Smooth muscle cell (in vitro differentiated cells): ENCODE measurements around the gene TKFC. TPM values are rescaled to one million over a fixed set of nuclear protein-coding genes. Genes with fewer than 3 reads are reported as not detected.

Experiments used
- DNase-seq: peaks from one replicate; lab custom pipeline; 2025; ENCODE audit not compliant: unreplicated experiment; lab: John Stamatoyannopoulos, UW
- H2AFZ ChIP-seq: fragments of 200-600 bp; sonication (generic); 2 replicates; pipeline ENCODE4 v1.6.0; 2016; ENCODE audit warnings: antibody characterized with exemption, low read depth, mild to moderate bottlenecking
- H3F3A ChIP-seq: fragments of 200-600 bp; sonication (generic); 2 replicates; pipeline ENCODE4 v1.6.0; 2017; ENCODE audit warnings: antibody characterized with exemption, low read depth
- H3K27ac ChIP-seq: fragments of 200-600 bp; sonication (generic); 2 replicates; pipeline ENCODE4 v1.5.1; 2016; ENCODE audit warnings: low read depth, mild to moderate bottlenecking
- H3K27me3 ChIP-seq: fragments of 200-600 bp; sonication (generic); 2 replicates; pipeline ENCODE4 v1.6.1; 2016; ENCODE audit warnings: low read depth, mild to moderate bottlenecking
- H3K36me3 ChIP-seq: fragments of 200-600 bp; sonication (generic); 2 replicates; pipeline ENCODE4 v1.5.1; 2016; ENCODE audit warnings: low read depth
- H3K4me1 ChIP-seq: fragments of 200-600 bp; sonication (generic); 2 replicates; pipeline ENCODE4 v1.5.1; 2016; ENCODE audit warnings: low read depth
- H3K4me2 ChIP-seq: fragments of 200-600 bp; sonication (generic); 2 replicates; pipeline ENCODE4 v1.6.0; 2016; ENCODE audit warnings: mild to moderate bottlenecking
- H3K4me3 ChIP-seq: fragments of 200-600 bp; sonication (generic); 2 replicates; pipeline ENCODE4 v1.5.1; 2016; ENCODE audit warnings: mild to moderate bottlenecking
- H3K79me2 ChIP-seq: fragments of 200-600 bp; sonication (generic); 2 replicates; pipeline ENCODE4 v1.6.0; 2016; ENCODE audit warnings: low read depth, mild to moderate bottlenecking
- H3K9ac ChIP-seq: fragments of 200-600 bp; sonication (generic); 2 replicates; pipeline ENCODE4 v1.6.0; 2016; ENCODE audit warnings: low read depth
- H3K9me3 ChIP-seq: fragments of 200-600 bp; sonication (generic); replicated peaks from 2 replicates; pipeline ENCODE4 v1.5.1; 2016; ENCODE audit warnings: low read depth
- H4K20me1 ChIP-seq: fragments of 200-600 bp; sonication (generic); 2 replicates; pipeline ENCODE4 v1.6.0; 2016; ENCODE audit warnings: low read depth
- CTCF ChIP-seq: fragments of 200-600 bp; sonication (generic); IDR thresholded peaks from 2 replicates; pipeline ENCODE4 v1.5.1; 2017; ENCODE audit warnings: borderline replicate concordance, mild to moderate bottlenecking, antibody characterized with exemption; ENCODE audit not compliant: insufficient read depth, poor library complexity, severe bottlenecking
- WGBS: methylation state at CpG from one replicate; pipeline ENCODE4 v1.1.7; 2016; ENCODE audit warnings: low lambda C conversion rate; 5-methylcytosine and 5-hydroxymethylcytosine counted together
- polyA plus RNA-seq: library from polyadenylated mRNA; unstranded; fragments of >200 nt; fragmentation: Nextera tagmentation; extraction: Ambion mirVana; gene quantifications from 2 replicates; pipeline ENCODE4 v1.2.1, GENCODE V29; 2016
- total RNA-seq: library from RNA; depleted of rRNA; stranded (reverse); fragments of >200 nt; gene quantifications from 2 replicates; pipeline ENCODE4 v1.2.3, GENCODE V29; 2014

The TKFC gene
- total and polyA plus RNA-seq, 2 experiments from 2014 or later, result 24.3 to 47.0 TPM

- no peaks in the 10 kb centered on the region for H3K9me3 ChIP-seq
- H3K36me3 ChIP-seq, result no peaks in the 10 kb centered on the region
- no peak overlapping the region for H3K27ac ChIP-seq
- no peaks in the 10 kb centered on the region for H4K20me1 ChIP-seq
- no peak for DNase-seq
- no peaks in the 10 kb centered on the region for H3F3A ChIP-seq
- H3K79me2 ChIP-seq, result no peaks in the 10 kb centered on the region
- TF ChIP-seq CTCF, result no peak
- 94% methylated on average over 15 of the region's 15 CpGs for whole genome bisulfite sequencing
- no peak overlapping the region for H3K4me3 ChIP-seq
- H3K9ac ChIP-seq, result no peak overlapping the region
- no peaks in the 10 kb centered on the region for H3K4me1 ChIP-seq
- H2AFZ ChIP-seq, result no peak overlapping the region
- H3K4me2 ChIP-seq, result no peak overlapping the region
- no peaks in the 10 kb centered on the region for H3K27me3 ChIP-seq
Measured at GRCh38 chr11:61353131-61354067, 20.4 kb downstream of the TKFC start.

DNA sequence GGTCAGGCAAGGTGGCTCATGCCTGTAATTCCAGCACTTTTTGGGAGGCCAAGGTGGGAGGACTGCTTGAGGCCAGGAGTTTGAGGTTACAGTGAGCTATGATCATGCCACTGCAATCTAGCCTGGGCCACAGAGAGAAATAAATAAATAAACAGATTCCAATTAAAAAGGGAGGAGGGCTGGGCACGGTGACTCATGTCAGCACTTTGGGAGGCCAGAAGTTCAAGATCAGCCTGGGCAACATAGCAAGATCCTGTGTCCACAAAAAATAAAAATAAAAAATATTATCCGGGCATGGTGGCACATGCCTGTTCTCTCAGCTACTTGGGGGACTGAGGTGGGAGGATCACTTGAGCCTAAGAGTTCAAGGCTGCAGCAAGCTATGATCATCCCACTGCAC lies 21.2 kb downstream of the TKFC start:
- Histone ChIP-seq H3K9me3 (no peaks in the 10 kb centered on the region), H3K27me3 (no peaks in the 10 kb centered on the region), H2AFZ (no peak overlapping the region), H4K20me1 (no peaks in the 10 kb centered on the region), H3F3A (no peaks in the 10 kb centered on the region), H3K4me1 (no peaks in the 10 kb centered on the region), H3K36me3 (no peaks in the 10 kb centered on the region), H3K27ac (no peak overlapping the region), H3K4me3 (no peak overlapping the region), H3K9ac (no peak overlapping the region), H3K79me2 (no peaks in the 10 kb centered on the region), H3K4me2 (no peak overlapping the region)
- 98% methylated on average over 2 of the region's 2 CpGs for WGBS
- DNase-seq, result no peak
- no peak for TF ChIP-seq CTCF

DNA sequence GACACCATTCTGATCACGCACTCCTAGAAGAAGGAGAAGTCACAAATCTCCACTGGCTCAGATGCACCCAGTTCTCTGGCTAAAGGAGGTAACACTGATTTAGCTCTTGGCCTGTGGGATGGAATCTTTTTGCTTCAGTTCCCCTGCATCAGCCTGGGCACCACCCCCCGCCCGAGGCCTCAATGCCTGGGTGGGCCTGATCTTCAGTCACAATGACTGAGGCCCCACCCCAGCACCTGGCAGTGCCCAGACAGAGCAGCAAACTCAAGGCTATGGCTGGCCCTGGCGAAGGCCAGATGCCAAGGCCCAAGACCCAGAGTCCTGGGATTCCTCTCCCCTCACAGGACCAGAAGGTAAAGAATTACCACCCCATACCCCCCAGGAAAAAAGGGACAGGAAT lies 23.7 kb downstream of the TKFC start:
- H3K4me1 ChIP-seq, result peaks cover 13% of the 10 kb centered on the region
- no peak overlapping the region for H3K9ac ChIP-seq
- H3K4me2 ChIP-seq, result no peak overlapping the region
- H3K36me3 ChIP-seq, result no peaks in the 10 kb centered on the region
- no peak overlapping the region for H3K4me3 ChIP-seq
- H3K9me3 ChIP-seq, result no peaks in the 10 kb centered on the region
- H3K79me2 ChIP-seq, result peaks cover 5% of the 10 kb centered on the region
- H3K27me3 ChIP-seq, result no peaks in the 10 kb centered on the region
- H3F3A ChIP-seq, result no peaks in the 10 kb centered on the region
- no peaks in the 10 kb centered on the region for H4K20me1 ChIP-seq
- no peak for TF ChIP-seq CTCF
- H3K27ac ChIP-seq, result no peak overlapping the region
- DNase-seq, result no peak
- WGBS, result 95% methylated on average over 4 of the region's 4 CpGs
- no peak overlapping the region for H2AFZ ChIP-seq
